GM21528 (cell line): ENCODE measurements around the gene NCK2.
A peak's percentile ranks its signal among the peaks of the same experiment; 100 is the strongest.

Experiments
- ATAC-seq: cut with Tn5 transposase; IDR thresholded peaks from one replicate; pipeline ENCODE4 v1.9.1; 2021; ENCODE audit warnings: mild to moderate bottlenecking, moderate library complexity; ENCODE audit not compliant: unreplicated experiment, low FRiP score

The NCK2 gene

DNA sequence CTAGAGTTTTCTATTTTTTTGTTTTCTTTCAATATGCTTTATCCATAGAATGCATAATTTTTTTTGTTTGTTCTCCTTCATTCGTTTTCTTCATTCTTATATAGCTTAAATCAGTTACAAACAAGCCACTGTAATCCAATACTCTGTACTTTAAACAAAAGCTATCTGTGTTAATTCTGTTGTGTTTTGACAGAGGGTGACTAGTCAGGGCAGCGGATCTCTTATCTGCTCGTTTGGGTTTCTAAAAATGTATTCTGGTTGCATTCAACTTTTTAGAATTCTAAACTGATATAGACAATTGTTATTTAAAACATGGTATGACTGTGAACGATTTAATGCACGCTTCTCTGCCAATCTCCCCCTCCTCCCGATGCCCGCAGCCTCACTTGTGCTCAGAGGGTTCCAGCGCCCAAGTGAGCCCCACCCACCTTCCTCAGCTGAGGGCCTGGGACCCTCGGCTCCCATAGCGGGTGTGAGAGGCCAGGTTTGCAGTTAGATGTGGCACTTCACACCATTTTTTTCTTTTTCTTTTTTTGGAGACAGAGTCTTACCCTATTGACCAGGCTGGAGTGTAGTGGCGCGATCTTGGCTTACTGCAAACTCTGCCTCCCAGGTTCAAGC, 44.1 kb downstream of the NCK2 start:
- no peak for ATAC-seq

DNA sequence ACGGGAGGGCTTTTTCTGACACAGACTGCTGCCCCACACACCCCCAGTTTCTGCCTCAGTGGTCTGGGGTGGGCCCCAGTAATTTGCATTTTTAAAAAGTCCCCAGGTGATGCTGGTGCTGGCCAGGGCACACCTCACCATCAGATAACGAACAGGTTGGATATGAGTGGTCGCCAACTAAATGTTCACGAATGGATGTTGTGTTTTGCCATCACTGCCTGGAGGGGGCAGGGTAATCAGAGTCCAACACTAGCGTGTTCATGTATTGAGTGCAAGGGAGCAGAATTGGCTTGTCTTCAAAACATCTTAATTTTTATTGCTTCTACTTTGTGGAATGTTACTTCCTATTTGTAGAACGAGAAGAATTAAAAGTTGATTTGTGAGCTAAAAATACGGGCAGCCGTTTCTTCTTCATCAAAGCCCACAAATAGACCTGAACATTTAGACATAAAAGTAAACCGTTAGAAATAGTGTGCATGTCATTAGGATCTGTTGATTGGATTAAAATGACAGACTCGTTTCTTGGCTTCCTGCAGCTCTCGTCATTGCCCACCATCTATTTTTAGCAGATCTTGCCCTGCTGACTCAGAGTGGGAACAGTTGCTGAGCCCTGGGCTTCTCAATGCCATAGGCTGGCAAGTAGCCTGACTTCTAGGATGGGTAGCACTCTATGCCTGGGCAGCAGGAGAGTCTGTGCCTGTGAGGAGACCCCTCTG, 45.2 kb downstream of the NCK2 start:
- ATAC-seq, result peak; percentile 59

DNA sequence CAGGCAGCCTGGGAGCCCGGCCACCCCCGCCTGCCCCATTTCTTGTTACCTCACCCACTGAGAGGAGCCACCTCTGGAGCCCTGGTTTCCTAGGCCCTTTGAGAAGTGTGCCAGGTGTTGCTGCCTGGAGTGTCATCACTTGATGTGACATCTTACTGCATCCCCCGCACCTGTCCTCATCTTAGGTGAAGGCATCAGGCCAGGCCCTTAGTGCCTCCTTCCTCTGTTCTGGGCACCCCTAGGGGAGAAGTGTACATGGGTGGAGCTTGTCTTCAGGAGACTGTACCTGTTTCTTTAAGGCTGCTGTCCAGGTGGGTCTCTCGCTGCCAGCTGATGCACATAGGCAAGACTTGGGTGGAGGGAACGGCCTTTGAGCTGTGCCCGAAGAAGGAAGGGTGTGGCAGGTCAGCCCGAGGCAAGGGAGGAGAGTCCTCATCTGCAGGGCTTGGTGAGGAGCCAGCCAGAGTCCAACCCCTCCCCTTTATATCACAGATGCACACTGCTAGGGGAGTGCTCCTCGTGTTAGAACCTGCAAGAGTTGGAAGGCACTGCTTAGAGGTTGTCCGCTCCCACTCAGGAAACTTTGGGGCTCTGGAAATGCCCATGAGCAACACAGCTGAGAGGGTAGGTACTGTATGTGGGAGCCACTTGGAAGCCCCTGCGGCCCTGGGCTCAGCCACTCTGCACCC, 45.9 kb downstream of the NCK2 start:
- peak; percentile 29 for ATAC-seq

DNA sequence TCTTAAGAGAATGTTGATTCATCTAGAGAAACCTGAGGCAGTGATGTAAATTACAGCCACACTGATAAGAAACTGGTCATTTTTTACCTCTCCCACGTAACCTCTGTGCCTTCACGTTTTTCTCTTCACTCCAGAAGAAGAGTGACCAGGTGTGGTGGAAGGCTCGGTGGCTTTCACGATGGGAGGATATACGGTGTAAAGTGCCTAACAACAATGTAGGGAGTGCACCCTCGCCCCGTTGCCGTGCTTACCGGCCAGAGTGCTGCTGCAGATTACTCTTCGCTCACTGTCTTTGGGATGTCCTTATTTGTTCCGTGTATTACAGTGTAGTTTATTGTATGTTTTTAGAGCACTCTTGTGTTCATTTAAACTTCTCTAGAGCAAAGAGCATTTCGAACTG, 46.5 kb downstream of the NCK2 start:
- no peak for ATAC-seq

DNA sequence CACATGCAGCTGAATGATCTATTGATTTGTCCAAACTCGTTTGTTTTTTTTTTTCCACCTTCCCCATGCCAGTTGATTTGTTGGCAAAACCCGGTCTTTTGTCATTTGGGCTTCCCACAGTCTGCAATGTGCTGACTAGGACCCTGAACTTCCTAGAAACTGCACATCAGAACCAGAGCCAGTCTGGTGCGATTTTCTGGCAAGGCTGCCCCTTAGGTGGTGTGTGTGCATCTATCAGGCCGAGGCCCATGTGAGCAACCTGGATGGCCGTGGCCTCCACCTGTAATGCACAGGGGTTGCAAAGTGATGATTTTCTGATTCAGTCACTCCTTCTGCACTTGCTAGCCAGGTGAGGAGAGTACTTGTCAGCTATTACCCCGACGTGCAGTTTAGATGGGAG, 47.8 kb downstream of the NCK2 start:
- no peak for ATAC-seq

DNA sequence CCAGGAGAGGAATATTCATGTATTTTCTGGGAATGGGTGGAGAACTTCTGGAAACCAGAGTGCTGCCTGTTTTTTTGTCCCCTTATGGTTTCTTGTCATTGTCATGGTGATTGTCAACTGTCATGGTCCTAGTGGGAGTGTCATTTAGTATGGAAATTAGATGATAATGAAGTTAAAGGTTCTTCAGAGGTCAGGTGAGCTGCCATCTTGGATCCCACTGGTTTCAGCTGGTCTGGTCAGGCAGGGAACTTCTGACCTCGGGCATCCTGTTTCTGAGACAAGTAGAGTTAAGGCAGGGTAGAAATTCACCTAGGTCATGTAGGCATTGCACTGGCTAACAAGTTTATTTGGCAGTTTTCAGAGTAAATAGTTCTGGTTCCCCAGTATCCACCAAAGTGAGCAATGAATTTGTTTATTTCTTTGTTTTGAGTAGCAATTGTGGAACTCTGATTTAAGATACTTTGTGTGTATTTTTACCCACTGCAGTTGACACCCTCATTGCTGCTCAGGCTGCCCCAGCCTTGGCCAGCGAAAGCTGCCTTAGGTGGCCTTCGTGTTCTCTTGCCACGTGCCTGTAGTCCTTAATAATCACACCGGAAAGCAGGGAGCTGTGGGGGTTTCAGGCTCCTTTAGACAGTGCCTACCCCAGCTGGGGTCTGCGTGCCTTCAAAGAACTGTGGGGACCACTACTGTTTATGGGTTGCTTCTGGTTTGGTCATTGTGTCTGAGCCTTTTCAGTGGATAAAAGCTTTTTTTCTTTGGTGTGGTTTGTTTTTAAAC, 48.7 kb downstream of the NCK2 start:
- no peak for ATAC-seq

DNA sequence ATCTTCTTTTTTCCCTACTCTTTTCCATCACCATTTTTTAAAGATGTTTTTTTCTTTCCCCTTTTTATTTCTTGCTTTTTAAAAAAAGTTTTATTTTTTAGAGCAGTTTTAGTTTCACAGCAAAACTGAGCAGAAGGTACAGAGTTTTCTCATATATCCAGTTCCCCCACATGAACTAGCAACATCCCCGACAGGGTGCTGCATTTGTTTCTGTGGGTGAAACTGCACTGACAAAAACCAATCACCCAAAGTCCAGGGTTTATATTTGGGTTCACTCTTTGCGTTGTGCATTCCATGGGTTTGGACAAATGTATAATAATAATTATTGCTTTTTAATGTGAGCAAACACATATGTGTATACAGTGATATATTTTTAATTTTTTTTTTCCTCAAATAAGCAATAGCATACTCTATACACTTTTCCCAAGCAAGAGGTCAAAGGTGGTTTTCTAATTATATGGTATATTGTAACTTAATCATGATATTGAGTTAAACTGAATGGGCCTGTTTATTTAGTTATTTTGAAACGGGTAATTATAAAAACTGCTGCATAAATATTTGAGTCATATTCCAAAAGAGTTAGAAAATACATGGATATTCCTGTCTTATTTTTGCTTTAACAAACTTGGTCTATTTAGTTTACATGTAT, 50.3 kb downstream of the NCK2 start:
- ATAC-seq, result no peak

DNA sequence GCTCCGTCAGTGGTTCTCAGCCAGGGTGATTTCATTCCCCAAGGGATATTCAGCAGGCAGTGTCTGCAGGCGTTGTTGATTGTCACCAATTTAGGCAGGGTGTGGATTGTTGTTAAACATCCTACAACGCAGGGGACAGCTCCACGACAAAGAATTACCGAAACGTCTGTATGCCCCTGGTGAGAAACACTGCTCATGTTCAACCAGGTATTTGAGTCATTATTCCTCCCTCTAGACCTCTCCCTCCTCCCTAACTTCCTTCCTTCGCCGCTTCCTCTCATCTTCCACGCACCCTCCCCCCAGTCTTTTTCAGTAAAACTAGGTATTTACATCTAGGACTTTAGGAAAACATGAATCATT, 50.8 kb downstream of the NCK2 start:
- no peak for ATAC-seq

DNA sequence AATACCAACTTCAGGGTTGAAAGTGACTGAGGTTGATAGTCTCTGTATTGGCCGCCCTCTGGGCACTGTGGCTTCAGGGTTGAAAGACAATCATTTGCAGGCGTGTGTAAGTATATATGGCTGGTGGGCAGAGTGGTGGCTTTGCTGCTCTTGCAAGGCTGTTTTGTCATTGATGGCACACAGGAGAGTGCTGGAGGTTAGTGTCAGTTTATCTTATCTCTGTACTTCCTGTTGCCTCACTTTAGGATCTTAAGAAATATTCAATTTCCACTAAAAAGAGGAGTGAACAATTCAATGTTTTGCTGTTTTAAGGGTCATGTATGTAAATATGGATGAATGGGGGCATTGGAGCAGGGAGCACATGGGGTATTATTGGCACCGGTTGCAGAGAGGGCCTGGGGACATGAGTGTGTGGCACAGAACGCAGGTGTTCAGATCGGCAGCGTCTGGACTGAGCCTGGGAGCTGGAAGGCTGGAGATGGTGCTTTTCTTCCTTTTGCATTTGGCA, 51.5 kb downstream of the NCK2 start:
- no peak for ATAC-seq

DNA sequence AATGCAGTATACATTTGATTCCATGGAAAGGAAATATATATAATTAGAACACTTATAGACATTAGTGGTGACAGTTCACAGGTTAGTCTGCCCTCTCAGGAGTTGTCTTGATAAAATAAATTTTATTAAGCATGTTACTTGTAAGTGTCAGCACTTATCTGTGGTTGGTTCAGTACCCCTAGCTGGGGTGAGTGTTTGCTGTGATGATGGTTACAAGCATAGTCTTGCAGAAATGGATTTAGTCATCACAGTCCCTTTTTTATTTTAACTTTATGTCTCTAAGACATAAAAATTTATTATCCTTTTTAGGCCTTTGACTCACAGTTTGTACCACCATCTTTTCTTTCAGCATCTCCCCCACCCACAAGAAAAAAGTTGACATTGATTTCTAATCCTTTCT, 52.1 kb downstream of the NCK2 start:
- ATAC-seq, result no peak

DNA sequence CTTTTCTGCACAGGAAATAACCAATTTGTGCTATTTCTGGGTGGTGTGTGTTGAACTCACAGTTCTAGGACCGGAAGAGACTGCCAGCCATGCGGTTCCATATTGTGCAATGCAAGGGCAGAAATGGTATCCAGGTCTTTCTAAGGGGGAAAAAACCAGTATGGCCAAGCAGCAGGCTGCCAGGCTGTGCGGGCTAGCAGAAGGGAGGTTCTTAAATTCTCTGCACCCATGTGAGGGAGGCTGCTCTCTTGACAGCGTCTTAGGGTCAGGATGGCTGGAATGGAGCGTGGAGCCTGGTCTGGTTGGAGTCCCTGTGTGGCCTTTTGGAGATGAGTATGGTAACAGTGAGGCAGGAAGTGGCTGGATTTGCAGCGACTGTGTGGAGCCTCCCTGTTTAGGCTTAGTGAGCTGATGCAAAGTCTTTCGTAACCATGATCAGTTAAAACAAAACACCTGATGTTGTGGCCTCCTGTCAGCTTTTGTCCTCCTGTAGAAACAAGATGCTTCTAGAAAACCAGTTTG, 52.6 kb downstream of the NCK2 start:
- ATAC-seq, result peak; percentile 49

DNA sequence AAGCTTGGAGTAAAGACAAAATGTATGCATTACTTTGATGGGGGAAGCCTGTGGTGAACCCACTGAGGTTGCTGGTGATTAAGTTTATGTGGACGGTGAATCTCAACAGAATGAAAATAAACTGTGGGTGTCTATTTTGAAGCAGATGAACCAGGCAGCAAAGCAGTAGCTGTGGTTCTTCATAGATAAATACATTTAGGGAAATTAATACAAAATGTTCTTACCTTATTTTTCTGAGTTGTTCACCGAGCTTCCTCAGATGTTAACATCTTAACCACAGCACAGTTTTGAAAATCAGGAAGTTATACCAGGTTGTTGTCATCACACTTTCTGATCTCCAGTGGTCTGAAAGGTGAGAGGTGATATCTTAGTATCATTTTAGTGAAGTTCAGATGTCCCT, 53.9 kb downstream of the NCK2 start:
- ATAC-seq, result no peak

DNA sequence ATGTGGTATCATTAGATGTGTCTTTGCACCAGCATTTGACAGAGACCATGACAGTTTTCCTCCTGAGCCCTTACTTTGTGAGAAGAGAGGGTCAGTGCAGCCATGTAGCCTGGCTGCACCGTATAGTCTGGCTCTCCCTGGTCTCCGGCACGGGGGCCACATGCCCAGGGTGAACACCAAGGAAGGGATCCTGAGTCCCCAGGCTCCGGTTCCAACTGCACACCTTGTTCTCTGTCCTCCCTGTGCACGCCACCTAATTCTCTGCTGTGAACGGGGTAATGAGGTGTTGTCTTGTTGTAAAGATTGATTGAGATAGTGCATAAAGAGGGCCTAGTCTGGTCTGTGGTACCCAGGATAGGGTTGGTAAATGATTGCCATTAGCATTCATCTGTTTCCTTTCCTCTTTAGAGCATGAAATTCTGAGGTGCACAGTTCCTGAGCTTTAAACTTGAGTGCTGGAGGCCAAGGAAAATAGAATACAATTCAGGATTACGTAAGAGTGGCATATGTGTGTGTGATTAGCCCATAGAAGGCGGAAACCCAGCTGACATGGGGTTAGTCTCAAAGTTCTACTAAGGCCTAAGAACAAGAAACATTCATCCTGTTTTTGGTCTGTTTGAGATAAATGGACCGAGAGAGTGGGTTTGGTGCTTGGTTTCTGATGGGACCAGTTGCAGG, 55.5 kb downstream of the NCK2 start:
- ATAC-seq, result no peak

DNA sequence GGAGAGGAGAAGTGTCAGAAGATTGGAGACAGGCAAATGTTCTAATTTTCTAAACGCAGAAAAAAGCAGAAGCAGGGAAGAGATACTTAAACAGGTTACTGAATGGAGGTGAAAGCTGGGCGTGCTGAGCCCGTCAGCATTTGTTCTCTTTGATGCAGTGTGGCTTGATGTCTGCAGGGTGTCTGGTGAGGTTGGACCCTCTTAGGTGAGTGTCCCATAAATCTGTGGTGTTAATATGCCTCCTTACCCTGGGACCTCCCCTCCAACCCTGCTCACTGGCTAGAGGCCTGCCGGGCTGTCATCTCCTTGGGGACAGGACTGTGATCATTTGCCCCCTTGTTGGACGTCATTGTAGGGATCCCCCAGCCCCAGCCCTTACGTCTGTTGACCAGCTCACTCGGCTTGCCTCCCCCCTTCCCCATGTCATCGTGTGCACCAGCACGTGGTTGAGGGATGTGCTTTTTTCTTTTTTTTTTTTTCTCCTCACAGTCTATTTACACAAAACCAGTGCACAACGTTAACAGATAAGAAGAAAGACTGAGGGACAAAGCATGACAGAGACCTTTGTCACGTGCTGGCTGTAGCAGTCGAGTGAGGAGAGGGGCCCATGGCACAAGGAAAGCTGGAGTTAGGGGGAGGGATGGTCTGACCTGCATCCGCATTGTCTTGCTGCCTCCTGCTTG, 56.4 kb downstream of the NCK2 start:
- no peak for ATAC-seq

DNA sequence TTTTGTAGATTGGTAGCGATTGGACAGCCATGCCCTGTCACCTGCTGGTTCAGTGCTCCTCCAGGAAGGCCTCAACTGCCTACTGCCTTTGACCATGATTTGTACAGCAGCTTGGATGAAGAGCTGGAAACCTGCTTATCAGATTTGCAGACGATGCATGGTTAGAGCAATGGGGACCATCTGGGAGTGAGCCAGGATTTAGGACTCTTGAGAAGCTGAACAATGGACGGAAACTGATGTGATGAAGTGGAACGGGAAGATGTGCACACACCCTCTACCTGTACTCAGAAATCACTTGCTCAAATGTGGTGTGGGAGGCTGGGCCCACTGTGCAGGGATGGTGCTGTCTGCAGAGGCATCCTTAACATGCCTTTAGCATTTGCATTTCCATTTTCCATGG, 57.2 kb downstream of the NCK2 start:
- ATAC-seq, result no peak

DNA sequence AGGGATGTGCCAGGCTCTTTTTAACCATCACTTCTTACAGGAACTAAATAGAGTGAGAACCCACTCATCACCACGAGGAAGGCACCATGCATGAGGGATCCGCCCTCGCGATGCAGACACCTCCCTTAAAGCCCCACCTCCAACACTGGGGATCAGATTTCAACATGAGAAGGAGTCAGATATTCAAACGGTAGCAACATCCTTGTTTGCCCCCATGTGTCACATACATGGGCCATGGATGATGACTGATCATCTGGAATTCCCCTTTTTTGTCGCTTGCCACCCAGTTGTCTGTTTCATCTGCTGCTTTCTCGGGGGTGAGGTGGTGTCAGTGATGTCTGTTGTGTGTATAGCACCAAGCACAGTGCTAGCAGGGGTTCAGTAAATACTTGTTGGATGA, 57.9 kb downstream of the NCK2 start:
- ATAC-seq, result peak; percentile 46

DNA sequence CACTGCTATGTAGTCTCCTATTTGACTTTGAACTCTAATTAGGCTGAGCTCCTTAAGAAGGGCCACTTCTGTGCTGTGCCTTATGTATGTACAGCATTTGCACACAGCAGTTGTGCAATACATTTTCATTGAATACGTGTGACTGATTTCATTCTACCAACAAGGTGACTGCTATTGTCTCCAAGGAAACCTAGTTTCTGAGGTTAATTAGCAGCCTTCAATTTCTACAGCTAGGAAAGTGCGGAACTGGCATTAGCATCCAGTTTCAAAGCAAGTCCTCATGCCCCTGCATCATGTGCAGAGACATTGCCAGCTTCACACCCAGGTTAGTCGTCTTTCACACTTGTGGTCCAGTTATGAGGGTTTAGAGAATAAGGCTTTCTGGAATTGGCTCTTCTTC, 58.6 kb downstream of the NCK2 start:
- no peak for ATAC-seq

DNA sequence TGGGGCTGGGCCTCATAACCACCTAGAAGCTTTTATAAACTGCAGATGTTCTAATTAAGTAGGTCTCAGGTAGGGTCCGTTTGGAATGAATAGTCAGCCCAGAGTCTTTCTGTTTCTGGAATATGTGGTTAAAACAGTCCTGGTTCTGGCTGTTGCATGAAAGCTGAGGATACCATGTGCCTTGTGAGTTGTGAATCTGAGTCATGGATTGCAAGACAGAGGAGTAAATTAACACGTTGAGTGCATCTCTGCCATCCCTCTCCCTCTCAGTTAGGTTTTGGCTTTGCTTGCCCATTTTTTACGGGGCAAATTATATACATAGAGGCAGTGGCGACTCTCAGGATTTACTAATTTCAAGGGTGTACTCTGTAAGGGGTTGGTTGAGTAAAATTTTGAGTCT, 59.1 kb downstream of the NCK2 start:
- no peak for ATAC-seq

DNA sequence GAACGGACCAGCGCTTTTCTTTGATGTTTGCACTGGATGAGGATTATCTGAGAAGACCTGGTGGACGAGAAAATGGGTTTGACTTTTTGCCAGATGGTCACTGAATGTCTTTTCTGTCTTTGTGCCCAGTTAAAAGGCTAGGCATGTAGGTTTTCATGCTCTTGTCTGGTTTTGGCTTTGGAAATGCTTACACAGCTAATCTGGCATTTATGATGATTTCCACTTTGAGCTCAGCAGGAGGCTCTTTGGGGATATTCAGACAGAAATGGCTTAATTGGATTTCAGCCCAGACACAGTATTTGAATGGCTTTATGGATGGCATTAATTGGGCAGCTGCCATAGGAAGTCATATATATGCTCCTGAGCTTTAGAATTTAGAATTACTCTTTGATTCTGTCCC, 59.6 kb downstream of the NCK2 start:
- ATAC-seq, result no peak
